ENCODE measurements around the gene P2RX3.

Gene P2RX3

GRCh38 chr11:57407941-57408475 is 69.9 kb downstream of the P2RX3 start:
- peaks cover 14 to 19% of the 10 kb centered on the region in 2 donors for H3K36me3 ChIP-seq (ENCODE audit: control insufficient read depth in 1 of 2, insufficient read depth in 2 of 2, low read length in 2 of 2)
- no peaks in the 10 kb centered on the region for H3K27me3 ChIP-seq (ENCODE audit: low read depth, low read length)
- H3K9me3 ChIP-seq (ENCODE audit: control insufficient read depth in 1 of 2, low read length in 2 of 2), result no peaks in the 10 kb centered on the region
- H3K4me3 ChIP-seq (ENCODE audit: low read depth in 1 of 2, low read length in 2 of 2), result no peak overlapping the region
- H3K4me1 ChIP-seq (ENCODE audit: control insufficient read depth in 1 of 2, insufficient read depth in 2 of 2, low read length in 2 of 2), result no peaks in the 10 kb centered on the region
- no peak overlapping the region for H3K27ac ChIP-seq (ENCODE audit: low read length)

GRCh38 chr11:57408771-57409170 is 70.6 kb downstream of the P2RX3 start:
- H3K4me3 ChIP-seq (ENCODE audit: low read depth in 1 of 2, low read length in 2 of 2), result no peak overlapping the region
- H3K4me1 ChIP-seq (ENCODE audit: control insufficient read depth in 1 of 2, insufficient read depth in 2 of 2, low read length in 2 of 2), result no peaks in the 10 kb centered on the region
- H3K27ac ChIP-seq (ENCODE audit: low read length), result no peak overlapping the region
- H3K9me3 ChIP-seq (ENCODE audit: control insufficient read depth in 1 of 2, low read length in 2 of 2), result no peaks in the 10 kb centered on the region
- H3K36me3 ChIP-seq (ENCODE audit: control insufficient read depth in 1 of 2, insufficient read depth in 2 of 2, low read length in 2 of 2), result peaks cover 19 to 21% of the 10 kb centered on the region in 2 donors
- H3K27me3 ChIP-seq (ENCODE audit: low read depth, low read length), result no peaks in the 10 kb centered on the region

- Histone ChIP-seq H3K27ac (ENCODE audit: low read length) (no peak overlapping the region), H3K4me1 (ENCODE audit: control insufficient read depth in 1 of 2, insufficient read depth in 2 of 2, low read length in 2 of 2) (no peaks in the 10 kb centered on the region), H3K27me3 (ENCODE audit: low read depth, low read length) (no peaks in the 10 kb centered on the region), H3K9me3 (ENCODE audit: control insufficient read depth in 1 of 2, low read length in 2 of 2) (no peaks in the 10 kb centered on the region), H3K4me3 (ENCODE audit: low read depth in 1 of 2, low read length in 2 of 2) (no peak overlapping the region), H3K36me3 (ENCODE audit: control insufficient read depth in 1 of 2, insufficient read depth in 2 of 2, low read length in 2 of 2) (peaks cover 23 to 28% of the 10 kb centered on the region in 2 donors)
Observed at GRCh38 chr11:57409321-57410100, 71.4 kb downstream of the P2RX3 start.

- peaks cover 31 to 36% of the 10 kb centered on the region in 2 donors for H3K36me3 ChIP-seq (ENCODE audit: control insufficient read depth in 1 of 2, insufficient read depth in 2 of 2, low read length in 2 of 2)
- H3K4me1 ChIP-seq (ENCODE audit: control insufficient read depth in 1 of 2, insufficient read depth in 2 of 2, low read length in 2 of 2), result no peaks in the 10 kb centered on the region
- no peak overlapping the region for H3K4me3 ChIP-seq (ENCODE audit: low read depth in 1 of 2, low read length in 2 of 2)
- no peak overlapping the region for H3K27ac ChIP-seq (ENCODE audit: low read length)
- H3K9me3 ChIP-seq (ENCODE audit: control insufficient read depth in 1 of 2, low read length in 2 of 2), result no peaks in the 10 kb centered on the region
- H3K27me3 ChIP-seq (ENCODE audit: low read depth, low read length), result no peaks in the 10 kb centered on the region
Observed at GRCh38 chr11:57410287-57410686, 72.1 kb downstream of the P2RX3 start.

- H3K36me3 ChIP-seq (ENCODE audit: control insufficient read depth in 1 of 2, insufficient read depth in 2 of 2, low read length in 2 of 2), result peaks cover 40 to 63% of the 10 kb centered on the region in 2 donors
- no peak overlapping the region for H3K4me3 ChIP-seq (ENCODE audit: low read depth in 1 of 2, low read length in 2 of 2)
- H3K9me3 ChIP-seq (ENCODE audit: control insufficient read depth in 1 of 2, low read length in 2 of 2), result no peaks in the 10 kb centered on the region
- H3K4me1 ChIP-seq (ENCODE audit: control insufficient read depth in 1 of 2, insufficient read depth in 2 of 2, low read length in 2 of 2), result peaks cover 0 to 5% of the 10 kb centered on the region in 2 donors
- H3K27me3 ChIP-seq (ENCODE audit: low read depth, low read length), result no peaks in the 10 kb centered on the region
- H3K27ac ChIP-seq (ENCODE audit: low read length), result no peak overlapping the region
Observed at GRCh38 chr11:57413681-57414080, 75.5 kb downstream of the P2RX3 start.

- Histone ChIP-seq H3K9me3 (ENCODE audit: control insufficient read depth in 1 of 2, low read length in 2 of 2) (no peaks in the 10 kb centered on the region), H3K27ac (ENCODE audit: low read length) (no peak overlapping the region), H3K4me3 (ENCODE audit: low read depth in 1 of 2, low read length in 2 of 2) (no peak overlapping the region), H3K4me1 (ENCODE audit: control insufficient read depth in 1 of 2, insufficient read depth in 2 of 2, low read length in 2 of 2) (peaks cover 0 to 5% of the 10 kb centered on the region in 2 donors), H3K27me3 (ENCODE audit: low read depth, low read length) (no peaks in the 10 kb centered on the region), H3K36me3 (ENCODE audit: control insufficient read depth in 1 of 2, insufficient read depth in 2 of 2, low read length in 2 of 2) (peaks cover 40 to 53% of the 10 kb centered on the region in 2 donors)
Observed at GRCh38 chr11:57414612-57415212, 76.6 kb downstream of the P2RX3 start.

- no peak overlapping the region for H3K27ac ChIP-seq (ENCODE audit: low read length)
Observed at GRCh38 chr11:57416436-57416835, 78.3 kb downstream of the P2RX3 start.

GRCh38 chr11:57417056-57417455 is 78.9 kb downstream of the P2RX3 start:
- H3K27ac ChIP-seq (ENCODE audit: low read length), result no peak overlapping the region

More at GRCh38 chr11:57416436-57416835, 78.3 kb downstream of the P2RX3 start:
- Histone ChIP-seq H3K27me3 (ENCODE audit: low read depth, low read length) (no peaks in the 10 kb centered on the region), H3K36me3 (ENCODE audit: control insufficient read depth in 1 of 2, insufficient read depth in 2 of 2, low read length in 2 of 2) (peaks cover 40 to 56% of the 10 kb centered on the region in 2 donors), H3K9me3 (ENCODE audit: control insufficient read depth in 1 of 2, low read length in 2 of 2) (no peaks in the 10 kb centered on the region), H3K4me1 (ENCODE audit: control insufficient read depth in 1 of 2, insufficient read depth in 2 of 2, low read length in 2 of 2) (peaks cover 0 to 5% of the 10 kb centered on the region in 2 donors), H3K4me3 (ENCODE audit: low read depth in 1 of 2, low read length in 2 of 2) (no peak overlapping the region)

GRCh38 chr11:57418131-57418530 is 80.0 kb downstream of the P2RX3 start:
- Histone ChIP-seq H3K27ac (ENCODE audit: low read length) (no peak overlapping the region), H3K27me3 (ENCODE audit: low read depth, low read length) (no peaks in the 10 kb centered on the region), H3K4me1 (ENCODE audit: control insufficient read depth in 1 of 2, insufficient read depth in 2 of 2, low read length in 2 of 2) (peaks cover 0 to 5% of the 10 kb centered on the region in 2 donors), H3K4me3 (ENCODE audit: low read depth in 1 of 2, low read length in 2 of 2) (no peak overlapping the region), H3K36me3 (ENCODE audit: control insufficient read depth in 1 of 2, insufficient read depth in 2 of 2, low read length in 2 of 2) (peaks cover 45 to 56% of the 10 kb centered on the region in 2 donors), H3K9me3 (ENCODE audit: control insufficient read depth in 1 of 2, low read length in 2 of 2) (no peaks in the 10 kb centered on the region)

More at GRCh38 chr11:57417056-57417455, 78.9 kb downstream of the P2RX3 start:
- H3K4me3 ChIP-seq (ENCODE audit: low read depth in 1 of 2, low read length in 2 of 2), result no peak overlapping the region
- H3K27me3 ChIP-seq (ENCODE audit: low read depth, low read length), result no peaks in the 10 kb centered on the region
- peaks cover 40 to 56% of the 10 kb centered on the region in 2 donors for H3K36me3 ChIP-seq (ENCODE audit: control insufficient read depth in 1 of 2, insufficient read depth in 2 of 2, low read length in 2 of 2)
- H3K4me1 ChIP-seq (ENCODE audit: control insufficient read depth in 1 of 2, insufficient read depth in 2 of 2, low read length in 2 of 2), result peaks cover 0 to 5% of the 10 kb centered on the region in 2 donors
- H3K9me3 ChIP-seq (ENCODE audit: control insufficient read depth in 1 of 2, low read length in 2 of 2), result no peaks in the 10 kb centered on the region

- H3K36me3 ChIP-seq (ENCODE audit: control insufficient read depth in 1 of 2, insufficient read depth in 2 of 2, low read length in 2 of 2), result peaks cover 37 to 50% of the 10 kb centered on the region in 2 donors
- no peaks in the 10 kb centered on the region for H3K9me3 ChIP-seq (ENCODE audit: control insufficient read depth in 1 of 2, low read length in 2 of 2)
- H3K27ac ChIP-seq (ENCODE audit: low read length), result no peak overlapping the region
- H3K4me3 ChIP-seq (ENCODE audit: low read depth in 1 of 2, low read length in 2 of 2), result no peak overlapping the region
- no peaks in the 10 kb centered on the region for H3K27me3 ChIP-seq (ENCODE audit: low read depth, low read length)
- peaks cover 0 to 5% of the 10 kb centered on the region in 2 donors for H3K4me1 ChIP-seq (ENCODE audit: control insufficient read depth in 1 of 2, insufficient read depth in 2 of 2, low read length in 2 of 2)
Observed at GRCh38 chr11:57419146-57419545, 81.0 kb downstream of the P2RX3 start.

GRCh38 chr11:57421066-57421465 is 82.9 kb downstream of the P2RX3 start:
- Histone ChIP-seq H3K27ac (ENCODE audit: low read length) (no peak overlapping the region), H3K4me1 (ENCODE audit: control insufficient read depth in 1 of 2, insufficient read depth in 2 of 2, low read length in 2 of 2) (peaks cover 8 to 14% of the 10 kb centered on the region in 2 donors), H3K4me3 (ENCODE audit: low read depth in 1 of 2, low read length in 2 of 2) (no peak overlapping the region), H3K9me3 (ENCODE audit: control insufficient read depth in 1 of 2, low read length in 2 of 2) (no peaks in the 10 kb centered on the region), H3K36me3 (ENCODE audit: control insufficient read depth in 1 of 2, insufficient read depth in 2 of 2, low read length in 2 of 2) (peaks cover 23 to 33% of the 10 kb centered on the region in 2 donors), H3K27me3 (ENCODE audit: low read depth, low read length) (no peaks in the 10 kb centered on the region)
